ENCODE measurements around the gene MFGE8.

MFGE8 gene

GRCh38 chr15:88874684-88875083 lies 38.5 kb downstream of the MFGE8 start:
- Histone ChIP-seq H3K27ac (replicated peaks) (no peak overlapping the region), H3K27me3 (ENCODE audit: insufficient read depth, poor library complexity, severe bottlenecking) (no peaks in the 10 kb centered on the region), H3K4me3 (replicated peaks; ENCODE audit: insufficient read depth, low read length) (no peak overlapping the region)
- no peak for TF ChIP-seq REST (IDR thresholded peaks at IDR 0.05; ENCODE audit: insufficient replicate concordance, low read depth)
- TF ChIP-seq SPI1 (IDR thresholded peaks at IDR 0.05; ENCODE audit: borderline replicate concordance, low read depth): no peak
- TF ChIP-seq CTCF (IDR thresholded peaks at IDR 0.05; ENCODE audit: insufficient read depth, low read length): no peak
- TF ChIP-seq POLR2AphosphoS5 (IDR thresholded peaks at IDR 0.05; ENCODE audit: low read depth): no peak
- TF ChIP-seq GABPA (IDR thresholded peaks at IDR 0.05; ENCODE audit: low read depth): no peak
- DNase-seq (ENCODE audit: low read depth in 1 of 2, low spot score in 1 of 2): no peak

GRCh38 chr15:88874275-88874674 lies 38.9 kb downstream of the MFGE8 start:
- Histone ChIP-seq H3K4me3 (replicated peaks; ENCODE audit: insufficient read depth, low read length) (no peak overlapping the region), H3K27ac (replicated peaks) (no peak overlapping the region), H3K27me3 (ENCODE audit: insufficient read depth, poor library complexity, severe bottlenecking) (no peaks in the 10 kb centered on the region)
- no peak for DNase-seq (ENCODE audit: low read depth in 1 of 2, low spot score in 1 of 2)
- no peak for TF ChIP-seq POLR2AphosphoS5 (IDR thresholded peaks at IDR 0.05; ENCODE audit: low read depth)
- no peak for TF ChIP-seq REST (IDR thresholded peaks at IDR 0.05; ENCODE audit: insufficient replicate concordance, low read depth)
- TF ChIP-seq SPI1 (IDR thresholded peaks at IDR 0.05; ENCODE audit: borderline replicate concordance, low read depth): no peak
- no peak for TF ChIP-seq CTCF (IDR thresholded peaks at IDR 0.05; ENCODE audit: insufficient read depth, low read length)
- TF ChIP-seq GABPA (IDR thresholded peaks at IDR 0.05; ENCODE audit: low read depth): no peak

- Histone ChIP-seq H3K27ac (replicated peaks) (no peak overlapping the region), H3K27me3 (ENCODE audit: insufficient read depth, poor library complexity, severe bottlenecking) (no peaks in the 10 kb centered on the region), H3K4me3 (replicated peaks; ENCODE audit: insufficient read depth, low read length) (no peak overlapping the region)
- no peak for TF ChIP-seq GABPA (IDR thresholded peaks at IDR 0.05; ENCODE audit: low read depth)
- no peak for TF ChIP-seq REST (IDR thresholded peaks at IDR 0.05; ENCODE audit: insufficient replicate concordance, low read depth)
- TF ChIP-seq CTCF (IDR thresholded peaks at IDR 0.05; ENCODE audit: insufficient read depth, low read length): no peak
- no peak for TF ChIP-seq SPI1 (IDR thresholded peaks at IDR 0.05; ENCODE audit: borderline replicate concordance, low read depth)
- no peak for TF ChIP-seq POLR2AphosphoS5 (IDR thresholded peaks at IDR 0.05; ENCODE audit: low read depth)
- no peak for DNase-seq (ENCODE audit: low read depth in 1 of 2, low spot score in 1 of 2)
Observed at GRCh38 chr15:88873786-88874185, 39.4 kb downstream of the MFGE8 start.

All from HL-60 (cell line).